Mesenteric fat pad (tissue), 1 donor: Measurements from ENCODE around the gene MAFF. TPM values are rescaled to one million over a fixed set of nuclear protein-coding genes. Genes with fewer than 3 reads are reported as not detected.
"Not testable (repeated sequence)": the region's sequence is repeated elsewhere in the genome, so short reads cannot be mapped to it uniquely, and the experiment has no call there.

Source experiments
- DNase-seq: peaks from one replicate; pipeline ENCODE4 v3.0.0-alpha.2; 2020; ENCODE audit warnings: low spot score
- total RNA-seq: library from RNA; stranded (reverse); fragmentation: NEBNext Ultra II Directional; extraction: Animal tissue kit (Norgen Biotek cat#: 25700); gene quantifications from one replicate; pipeline ENCODE4 v1.2.1, GENCODE V29; 2021
- donor health status: DM: yes; HTN: yes; CAD: no.

MAFF gene
- total RNA-seq, 1 donor from 2014 or later: 101 TPM

- DNase-seq: no peak
These were observed 20.4 kb downstream of the MAFF start for GRCh38 chr22:38221908-38222796.

- no peak for DNase-seq
These were observed 21.0 kb downstream of the MAFF start for GRCh38 chr22:38222797-38223119.

GRCh38 chr22:38223289-38223960, 21.6 kb downstream of the MAFF start:
- DNase-seq: no peak

GRCh38 chr22:38226853-38227649, 25.3 kb downstream of the MAFF start:
- DNase-seq: no peak

GRCh38 chr22:38228326-38228872, 26.6 kb downstream of the MAFF start:
- DNase-seq: no peak

GRCh38 chr22:38228873-38229740, 27.3 kb downstream of the MAFF start:
- no peak for DNase-seq

GRCh38 chr22:38230108-38230825, 28.5 kb downstream of the MAFF start:
- no peak for DNase-seq

- no peak for DNase-seq
These were observed 29.1 kb downstream of the MAFF start for GRCh38 chr22:38230916-38231315.

GRCh38 chr22:38232196-38232595, 30.4 kb downstream of the MAFF start:
- DNase-seq: no peak

- no peak for DNase-seq
These were observed 31.6 kb downstream of the MAFF start for GRCh38 chr22:38233427-38233826.

GRCh38 chr22:38233856-38234255, 32.1 kb downstream of the MAFF start:
- not testable (repeated sequence) for DNase-seq

GRCh38 chr22:38235240-38235850, 33.6 kb downstream of the MAFF start:
- DNase-seq: no peak

GRCh38 chr22:38236786-38237185, 35.0 kb downstream of the MAFF start:
- no peak for DNase-seq

GRCh38 chr22:38238519-38239071, 36.8 kb downstream of the MAFF start:
- DNase-seq: no peak

GRCh38 chr22:38239101-38239761, 37.4 kb downstream of the MAFF start:
- no peak for DNase-seq

- no peak for DNase-seq
These were observed 39.0 kb downstream of the MAFF start for GRCh38 chr22:38240734-38241252.

- DNase-seq: no peak
These were observed 41.4 kb downstream of the MAFF start for GRCh38 chr22:38243007-38243765.

- DNase-seq: no peak
These were observed 42.3 kb downstream of the MAFF start for GRCh38 chr22:38244106-38244505.
